ENCODE measurements around the gene NDUFA11.

- TF ChIP-seq, protein P1, sequence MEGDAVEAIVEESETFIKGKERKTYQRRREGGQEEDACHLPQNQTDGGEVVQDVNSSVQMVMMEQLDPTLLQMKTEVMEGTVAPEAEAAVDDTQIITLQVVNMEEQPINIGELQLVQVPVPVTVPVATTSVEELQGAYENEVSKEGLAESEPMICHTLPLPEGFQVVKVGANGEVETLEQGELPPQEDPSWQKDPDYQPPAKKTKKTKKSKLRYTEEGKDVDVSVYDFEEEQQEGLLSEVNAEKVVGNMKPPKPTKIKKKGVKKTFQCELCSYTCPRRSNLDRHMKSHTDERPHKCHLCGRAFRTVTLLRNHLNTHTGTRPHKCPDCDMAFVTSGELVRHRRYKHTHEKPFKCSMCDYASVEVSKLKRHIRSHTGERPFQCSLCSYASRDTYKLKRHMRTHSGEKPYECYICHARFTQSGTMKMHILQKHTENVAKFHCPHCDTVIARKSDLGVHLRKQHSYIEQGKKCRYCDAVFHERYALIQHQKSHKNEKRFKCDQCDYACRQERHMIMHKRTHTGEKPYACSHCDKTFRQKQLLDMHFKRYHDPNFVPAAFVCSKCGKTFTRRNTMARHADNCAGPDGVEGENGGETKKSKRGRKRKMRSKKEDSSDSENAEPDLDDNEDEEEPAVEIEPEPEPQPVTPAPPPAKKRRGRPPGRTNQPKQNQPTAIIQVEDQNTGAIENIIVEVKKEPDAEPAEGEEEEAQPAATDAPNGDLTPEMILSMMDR (IDR thresholded peaks at IDR 0.05), result peak in 1 of 2 donors; percentile 6
- TF ChIP-seq POLR2A (IDR thresholded peaks at IDR 0.05) (no peak), POLR2AphosphoS5 (IDR thresholded peaks at IDR 0.05) (peak in 1 of 3 donors; percentile 45)
These were observed 23.3 kb upstream of the NDUFA11 start for GRCh38 chr19:5926641-5927440.

Measured in suprapubic skin (tissue), 4 donors.